PFSK-1 (cell line): ENCODE measurements around the gene AFAP1L1.

Experiments used
- FOXP2 ChIP-seq: optimal IDR thresholded peaks from 2 replicates; pipeline ENCODE3; 2011; ENCODE audit warnings: borderline replicate concordance, control low read depth, inconsistent platforms; ENCODE audit not compliant: insufficient read depth; ENCODE audit errors: extremely low read length, extremely low read depth
- POLR2AphosphoS5 ChIP-seq: IDR thresholded peaks from 2 replicates; pipeline ENCODE4 v1.6.1; 2012; ENCODE audit warnings: low read depth, mild to moderate bottlenecking, control low read depth, low read length, moderate library complexity
- SIN3A ChIP-seq: IDR thresholded peaks from 2 replicates; pipeline ENCODE4 v1.6.1; 2012; ENCODE audit warnings: mild to moderate bottlenecking, low read length, moderate library complexity, borderline replicate concordance; ENCODE audit not compliant: insufficient read depth
- TAF1 ChIP-seq: IDR thresholded peaks from 2 replicates; pipeline ENCODE4 v1.6.1; 2012; ENCODE audit warnings: low read length, control low read depth, borderline replicate concordance; ENCODE audit not compliant: insufficient read depth
- TF ChIP-seq, protein P1 (sequence below), 2 experiments: IDR thresholded peaks; 2 replicates each; pipeline versions ENCODE4 v1.6.1 to v1.8.0; 2011 to 2012; ENCODE audit warnings: low read depth in 2 of 2, low read length in 2 of 2, control low read depth in 1 of 2, inconsistent platforms in 1 of 2, mild to moderate bottlenecking in 1 of 2, moderate library complexity in 1 of 2; ENCODE audit not compliant: insufficient read depth in 1 of 2

AFAP1L1 gene

GRCh38 chr5:149367249-149367971, 95.8 kb downstream of the AFAP1L1 start:
- no peak for TF ChIP-seq POLR2AphosphoS5
- TF ChIP-seq FOXP2 = peak; percentile 36
- no peak for TF ChIP-seq TAF1
- TF ChIP-seq, protein P1, sequence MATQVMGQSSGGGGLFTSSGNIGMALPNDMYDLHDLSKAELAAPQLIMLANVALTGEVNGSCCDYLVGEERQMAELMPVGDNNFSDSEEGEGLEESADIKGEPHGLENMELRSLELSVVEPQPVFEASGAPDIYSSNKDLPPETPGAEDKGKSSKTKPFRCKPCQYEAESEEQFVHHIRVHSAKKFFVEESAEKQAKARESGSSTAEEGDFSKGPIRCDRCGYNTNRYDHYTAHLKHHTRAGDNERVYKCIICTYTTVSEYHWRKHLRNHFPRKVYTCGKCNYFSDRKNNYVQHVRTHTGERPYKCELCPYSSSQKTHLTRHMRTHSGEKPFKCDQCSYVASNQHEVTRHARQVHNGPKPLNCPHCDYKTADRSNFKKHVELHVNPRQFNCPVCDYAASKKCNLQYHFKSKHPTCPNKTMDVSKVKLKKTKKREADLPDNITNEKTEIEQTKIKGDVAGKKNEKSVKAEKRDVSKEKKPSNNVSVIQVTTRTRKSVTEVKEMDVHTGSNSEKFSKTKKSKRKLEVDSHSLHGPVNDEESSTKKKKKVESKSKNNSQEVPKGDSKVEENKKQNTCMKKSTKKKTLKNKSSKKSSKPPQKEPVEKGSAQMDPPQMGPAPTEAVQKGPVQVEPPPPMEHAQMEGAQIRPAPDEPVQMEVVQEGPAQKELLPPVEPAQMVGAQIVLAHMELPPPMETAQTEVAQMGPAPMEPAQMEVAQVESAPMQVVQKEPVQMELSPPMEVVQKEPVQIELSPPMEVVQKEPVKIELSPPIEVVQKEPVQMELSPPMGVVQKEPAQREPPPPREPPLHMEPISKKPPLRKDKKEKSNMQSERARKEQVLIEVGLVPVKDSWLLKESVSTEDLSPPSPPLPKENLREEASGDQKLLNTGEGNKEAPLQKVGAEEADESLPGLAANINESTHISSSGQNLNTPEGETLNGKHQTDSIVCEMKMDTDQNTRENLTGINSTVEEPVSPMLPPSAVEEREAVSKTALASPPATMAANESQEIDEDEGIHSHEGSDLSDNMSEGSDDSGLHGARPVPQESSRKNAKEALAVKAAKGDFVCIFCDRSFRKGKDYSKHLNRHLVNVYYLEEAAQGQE (IDR thresholded peaks at IDR 0.05; ENCODE audit: insufficient read depth in 1 of 2, low read depth in 2 of 2, low read length in 2 of 2) = no peak
- TF ChIP-seq SIN3A = no peak

GRCh38 chr5:149367972-149368645, 96.5 kb downstream of the AFAP1L1 start:
- TF ChIP-seq FOXP2 (no peak), POLR2AphosphoS5 (no peak), SIN3A (no peak), TAF1 (no peak)
- TF ChIP-seq, protein P1 (IDR thresholded peaks at IDR 0.05; ENCODE audit: insufficient read depth in 1 of 2, low read depth in 2 of 2, low read length in 2 of 2) = no peak

- no peak for TF ChIP-seq TAF1
- TF ChIP-seq POLR2AphosphoS5 = no peak
Measured at GRCh38 chr5:149370878-149371277, 99.2 kb downstream of the AFAP1L1 start.

DNA sequence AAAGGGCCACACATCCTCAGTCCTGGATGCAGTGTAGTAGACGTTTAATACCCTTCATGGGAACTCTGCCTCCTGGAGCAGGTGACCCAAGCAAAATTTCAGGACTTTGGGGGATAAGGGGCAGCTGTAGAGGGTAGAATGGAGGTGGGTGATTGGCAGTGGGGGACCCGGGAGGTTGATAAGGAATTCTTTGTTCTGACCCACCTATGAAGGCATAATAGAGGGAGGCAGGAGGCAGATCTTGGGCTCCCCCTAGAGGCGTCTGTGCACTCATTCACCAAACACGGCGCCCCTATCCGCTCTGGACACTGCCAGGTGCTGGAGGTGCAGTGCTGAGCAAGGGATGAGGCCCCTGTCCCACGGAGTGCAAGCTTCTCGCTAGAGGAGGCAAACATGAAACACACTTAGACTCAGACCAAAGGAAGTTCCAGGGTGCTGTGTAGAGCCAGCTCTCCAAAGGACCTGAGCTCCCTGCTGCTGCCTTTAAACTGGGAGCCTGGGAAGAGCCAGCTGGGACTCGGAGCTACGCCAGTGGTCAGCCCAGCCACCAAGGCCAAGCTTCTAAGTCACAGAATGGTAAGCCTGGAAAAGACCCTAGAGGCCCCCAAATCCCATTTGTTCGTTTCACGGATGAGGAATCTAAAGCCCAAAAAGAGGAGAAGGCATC, 99.8 kb downstream of the AFAP1L1 start:
- TF ChIP-seq TAF1 (no peak), POLR2AphosphoS5 (no peak), SIN3A (no peak), FOXP2 (no peak)
- TF ChIP-seq, protein P1 (IDR thresholded peaks at IDR 0.05; ENCODE audit: insufficient read depth in 1 of 2, low read depth in 2 of 2, low read length in 2 of 2) = no peak

- TF ChIP-seq POLR2AphosphoS5 = no peak
- TF ChIP-seq FOXP2 = no peak
- TF ChIP-seq SIN3A = no peak
- TF ChIP-seq TAF1 = no peak
- TF ChIP-seq, protein P1 (IDR thresholded peaks at IDR 0.05; ENCODE audit: insufficient read depth in 1 of 2, low read depth in 2 of 2, low read length in 2 of 2) = no peak
Measured at GRCh38 chr5:149372076-149372795, 100.6 kb downstream of the AFAP1L1 start.
